ENCODE measurements around the gene UBE2D2. TPM values are rescaled to one million over a fixed set of nuclear protein-coding genes. Genes with fewer than 3 reads are reported as not detected.
A peak's percentile ranks its signal among the peaks of the same experiment; 100 is the strongest.

Gene UBE2D2
- total RNA-seq, 1 donor from 2014 or later, result 57.5 TPM

- no peak for DNase-seq (ENCODE audit: extremely low spot score in 2 of 2)
- H3K36me3 ChIP-seq, result no peaks in the 10 kb centered on the region
- no peak for TF ChIP-seq CTCF (IDR thresholded peaks at IDR 0.05)
- TF ChIP-seq POLR2A (IDR thresholded peaks at IDR 0.05), result no peak
- no peak for TF ChIP-seq POLR2AphosphoS5 (IDR thresholded peaks at IDR 0.05; ENCODE audit: insufficient read depth in 1 of 2, low read depth in 1 of 2)
- H3K27ac ChIP-seq, result peak overlapping the region; percentile 95
- peaks cover 95% of the 10 kb centered on the region for H3K4me1 ChIP-seq
- H3K9me3 ChIP-seq, result no peaks in the 10 kb centered on the region
- peak overlapping the region in 1 of 2 donors; percentile 43 for H3K4me3 ChIP-seq
- intact Hi-C loops (cut with DNase I), result no loop called here
- no peaks in the 10 kb centered on the region for H3K27me3 ChIP-seq
Measured at GRCh38 chr5:139669662-139670368, 108.7 kb downstream of the UBE2D2 start.

DNA sequence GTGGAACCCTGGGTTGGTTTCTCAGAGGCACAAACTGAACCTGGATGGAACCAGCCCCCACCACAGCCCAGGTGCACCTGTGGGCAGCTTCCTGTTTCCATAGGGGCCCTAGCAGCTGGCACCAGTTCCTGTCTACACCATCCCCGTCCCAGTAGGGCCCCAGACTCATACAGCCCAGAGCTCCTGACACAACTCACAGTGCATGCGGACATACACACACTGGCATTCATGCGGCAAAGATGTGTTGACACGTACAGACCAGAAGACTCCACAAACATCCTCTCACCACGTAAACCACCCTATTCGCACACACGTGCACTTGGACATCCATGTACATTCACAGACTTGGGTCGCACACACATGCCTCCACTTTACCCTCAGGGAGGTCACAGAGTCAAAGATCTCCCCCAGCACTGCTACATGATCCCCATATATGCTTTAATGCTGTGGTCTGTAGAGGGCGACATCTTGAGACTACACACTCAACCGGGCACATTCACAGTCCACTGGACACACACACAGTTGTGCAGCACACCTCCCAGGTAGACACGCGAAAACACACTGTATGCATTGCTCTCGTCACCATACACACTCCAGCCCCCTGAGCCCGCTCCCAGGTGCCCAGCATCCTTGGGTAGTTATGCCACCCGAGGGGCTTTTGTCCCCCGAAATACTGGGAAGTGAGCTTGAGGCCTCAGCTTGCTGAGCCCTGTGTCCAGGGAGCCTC, 109.4 kb downstream of the UBE2D2 start:
- Histone ChIP-seq H3K4me1 (peaks cover 95% of the 10 kb centered on the region), H3K4me3 (no peak overlapping the region), H3K9me3 (no peaks in the 10 kb centered on the region), H3K27ac (peak overlapping the region; percentile 95), H3K36me3 (no peaks in the 10 kb centered on the region), H3K27me3 (no peaks in the 10 kb centered on the region)
- TF ChIP-seq POLR2A (IDR thresholded peaks at IDR 0.05), result no peak
- TF ChIP-seq POLR2AphosphoS5 (IDR thresholded peaks at IDR 0.05; ENCODE audit: insufficient read depth in 1 of 2, low read depth in 1 of 2), result no peak
- no peak for TF ChIP-seq CTCF (IDR thresholded peaks at IDR 0.05)
- DNase-seq (ENCODE audit: extremely low spot score in 2 of 2), result no peak
- intact Hi-C loops (cut with DNase I), result no loop called here

- no peaks in the 10 kb centered on the region for H3K9me3 ChIP-seq
- DNase-seq (ENCODE audit: extremely low spot score in 2 of 2), result no peak
- no peaks in the 10 kb centered on the region for H3K36me3 ChIP-seq
- intact Hi-C loops (cut with DNase I), result no loop called here
- H3K27ac ChIP-seq, result peak overlapping the region; percentile 68
- TF ChIP-seq POLR2AphosphoS5 (IDR thresholded peaks at IDR 0.05; ENCODE audit: insufficient read depth in 1 of 2, low read depth in 1 of 2), result peak in 1 of 2 donors; percentile 18
- no peak for TF ChIP-seq CTCF (IDR thresholded peaks at IDR 0.05)
- H3K4me1 ChIP-seq, result peaks cover 92% of the 10 kb centered on the region
- H3K27me3 ChIP-seq, result no peaks in the 10 kb centered on the region
- H3K4me3 ChIP-seq, result peak overlapping the region in 1 of 2 donors; percentile 15
Measured at GRCh38 chr5:139671096-139671841, 110.1 kb downstream of the UBE2D2 start.

DNA sequence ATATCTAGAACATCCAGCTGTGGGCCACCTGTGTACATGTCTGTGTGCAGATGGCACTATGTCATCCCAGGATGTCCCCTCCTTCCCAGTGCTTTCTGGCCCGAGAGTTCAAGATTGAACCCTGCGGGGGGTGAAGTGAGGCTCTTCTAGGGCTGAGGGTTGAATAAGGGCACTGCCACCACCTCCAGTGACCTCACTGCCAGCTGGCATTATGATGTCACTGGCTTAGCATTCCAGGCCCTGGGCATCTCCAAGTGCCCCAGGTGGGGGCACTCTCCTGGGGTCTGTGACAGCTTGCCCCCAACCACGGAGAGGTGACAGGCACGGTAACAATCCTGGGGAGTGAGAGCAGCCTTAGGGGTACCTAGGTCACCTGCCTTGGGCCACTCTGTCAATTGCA, 114.1 kb downstream of the UBE2D2 start:
- no peak for TF ChIP-seq POLR2AphosphoS5 (IDR thresholded peaks at IDR 0.05; ENCODE audit: insufficient read depth in 1 of 2, low read depth in 1 of 2)
- no peak for TF ChIP-seq POLR2A (IDR thresholded peaks at IDR 0.05)
- no peak for TF ChIP-seq CTCF (IDR thresholded peaks at IDR 0.05)
- intact Hi-C loops (cut with DNase I), result no loop called here
- no peaks in the 10 kb centered on the region for H3K27me3 ChIP-seq
- H3K4me3 ChIP-seq, result no peak overlapping the region
- H3K9me3 ChIP-seq, result no peaks in the 10 kb centered on the region
- peaks cover 85% of the 10 kb centered on the region for H3K4me1 ChIP-seq
- no peak overlapping the region for H3K27ac ChIP-seq
- no peak for DNase-seq (ENCODE audit: extremely low spot score in 2 of 2)
- H3K36me3 ChIP-seq, result no peaks in the 10 kb centered on the region
